ENCODE data around the gene ADIPOR2.

GRCh38 chr12:1826867-1827705 is 136.2 kb downstream of the ADIPOR2 start:
- TF ChIP-seq CTCF (IDR thresholded peaks at IDR 0.05) (no peak), POLR2A (IDR thresholded peaks at IDR 0.05) (no peak), POLR2AphosphoS5 (IDR thresholded peaks at IDR 0.05) (no peak), EP300 (IDR thresholded peaks at IDR 0.05) (no peak)
